ENCODE data around the gene BGN.

DNA sequence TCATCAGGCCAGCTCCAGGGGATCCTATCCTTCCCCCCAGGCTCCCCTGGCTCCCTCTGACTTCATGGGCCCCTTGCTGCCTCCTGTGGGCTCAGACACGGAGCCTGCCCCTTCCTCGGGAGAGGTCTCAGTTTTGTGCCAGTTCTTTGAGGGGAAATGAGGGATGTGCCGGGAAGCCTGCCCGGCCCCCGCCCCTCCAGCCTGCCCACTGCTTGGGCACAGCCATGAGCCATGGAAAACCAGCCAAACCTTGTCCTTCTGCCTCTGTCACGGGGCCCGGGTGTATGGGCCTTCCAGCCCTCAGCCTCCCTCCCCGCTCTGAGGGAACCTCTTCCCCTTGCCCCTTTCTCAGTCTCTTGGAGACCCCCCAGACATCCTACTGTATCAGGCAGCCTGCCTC, 6.8 kb downstream of the BGN start:
- TF ChIP-seq ZFP3 (CRISPR knock-in tag; IDR thresholded peaks at IDR 0.05) (no peak), ZFP30 (CRISPR knock-in tag; IDR thresholded peaks at IDR 0.05) (no peak), PPARA (CRISPR knock-in tag; IDR thresholded peaks at IDR 0.05; ENCODE audit: borderline replicate concordance) (no peak), OSR1 (CRISPR knock-in tag; IDR thresholded peaks at IDR 0.05) (no peak), ISL1 (CRISPR knock-in tag; IDR thresholded peaks at IDR 0.05) (no peak), TOX (CRISPR knock-in tag; IDR thresholded peaks at IDR 0.05; ENCODE audit: borderline replicate concordance) (no peak), GLIS3 (CRISPR knock-in tag; IDR thresholded peaks at IDR 0.05) (no peak), ZC3H10 (CRISPR knock-in tag; IDR thresholded peaks at IDR 0.05) (no peak), ZNF70 (CRISPR knock-in tag; IDR thresholded peaks at IDR 0.05) (no peak), RARB (CRISPR knock-in tag; IDR thresholded peaks at IDR 0.05) (no peak)
- TF ChIP-seq, protein P1, sequence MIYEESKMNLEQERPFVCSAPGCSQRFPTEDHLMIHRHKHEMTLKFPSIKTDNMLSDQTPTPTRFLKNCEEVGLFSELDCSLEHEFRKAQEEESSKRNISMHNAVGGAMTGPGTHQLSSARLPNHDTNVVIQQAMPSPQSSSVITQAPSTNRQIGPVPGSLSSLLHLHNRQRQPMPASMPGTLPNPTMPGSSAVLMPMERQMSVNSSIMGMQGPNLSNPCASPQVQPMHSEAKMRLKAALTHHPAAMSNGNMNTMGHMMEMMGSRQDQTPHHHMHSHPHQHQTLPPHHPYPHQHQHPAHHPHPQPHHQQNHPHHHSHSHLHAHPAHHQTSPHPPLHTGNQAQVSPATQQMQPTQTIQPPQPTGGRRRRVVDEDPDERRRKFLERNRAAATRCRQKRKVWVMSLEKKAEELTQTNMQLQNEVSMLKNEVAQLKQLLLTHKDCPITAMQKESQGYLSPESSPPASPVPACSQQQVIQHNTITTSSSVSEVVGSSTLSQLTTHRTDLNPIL (CRISPR knock-in tag; IDR thresholded peaks at IDR 0.05; ENCODE audit: low read depth), result no peak
- TF ChIP-seq, protein P2, sequence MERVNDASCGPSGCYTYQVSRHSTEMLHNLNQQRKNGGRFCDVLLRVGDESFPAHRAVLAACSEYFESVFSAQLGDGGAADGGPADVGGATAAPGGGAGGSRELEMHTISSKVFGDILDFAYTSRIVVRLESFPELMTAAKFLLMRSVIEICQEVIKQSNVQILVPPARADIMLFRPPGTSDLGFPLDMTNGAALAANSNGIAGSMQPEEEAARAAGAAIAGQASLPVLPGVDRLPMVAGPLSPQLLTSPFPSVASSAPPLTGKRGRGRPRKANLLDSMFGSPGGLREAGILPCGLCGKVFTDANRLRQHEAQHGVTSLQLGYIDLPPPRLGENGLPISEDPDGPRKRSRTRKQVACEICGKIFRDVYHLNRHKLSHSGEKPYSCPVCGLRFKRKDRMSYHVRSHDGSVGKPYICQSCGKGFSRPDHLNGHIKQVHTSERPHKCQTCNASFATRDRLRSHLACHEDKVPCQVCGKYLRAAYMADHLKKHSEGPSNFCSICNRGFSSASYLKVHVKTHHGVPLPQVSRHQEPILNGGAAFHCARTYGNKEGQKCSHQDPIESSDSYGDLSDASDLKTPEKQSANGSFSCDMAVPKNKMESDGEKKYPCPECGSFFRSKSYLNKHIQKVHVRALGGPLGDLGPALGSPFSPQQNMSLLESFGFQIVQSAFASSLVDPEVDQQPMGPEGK (CRISPR knock-in tag; IDR thresholded peaks at IDR 0.05; ENCODE audit: borderline replicate concordance), result no peak
- TF ChIP-seq, protein P3, sequence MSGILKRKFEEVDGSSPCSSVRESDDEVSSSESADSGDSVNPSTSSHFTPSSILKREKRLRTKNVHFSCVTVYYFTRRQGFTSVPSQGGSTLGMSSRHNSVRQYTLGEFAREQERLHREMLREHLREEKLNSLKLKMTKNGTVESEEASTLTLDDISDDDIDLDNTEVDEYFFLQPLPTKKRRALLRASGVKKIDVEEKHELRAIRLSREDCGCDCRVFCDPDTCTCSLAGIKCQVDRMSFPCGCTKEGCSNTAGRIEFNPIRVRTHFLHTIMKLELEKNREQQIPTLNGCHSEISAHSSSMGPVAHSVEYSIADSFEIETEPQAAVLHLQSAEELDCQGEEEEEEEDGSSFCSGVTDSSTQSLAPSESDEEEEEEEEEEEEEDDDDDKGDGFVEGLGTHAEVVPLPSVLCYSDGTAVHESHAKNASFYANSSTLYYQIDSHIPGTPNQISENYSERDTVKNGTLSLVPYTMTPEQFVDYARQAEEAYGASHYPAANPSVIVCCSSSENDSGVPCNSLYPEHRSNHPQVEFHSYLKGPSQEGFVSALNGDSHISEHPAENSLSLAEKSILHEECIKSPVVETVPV (CRISPR knock-in tag; IDR thresholded peaks at IDR 0.05), result no peak

Measured in SK-N-SH treated with all-trans-retinoic acid at 6 μM for 48 hours (cell line).